CD14-positive monocyte (primary cell): Measurements from ENCODE around the gene BCAP29. TPM values are rescaled to one million over a fixed set of nuclear protein-coding genes. Genes with fewer than 3 reads are reported as not detected.

ENCODE experiments used
- DNase-seq, 3 donors: peaks; one replicate each; pipeline ENCODE4 v3.0.0-alpha.2; 2011 to 2022
- H2AFZ ChIP-seq: 2 replicates; pipeline ENCODE4 v1.6.0; 2012; ENCODE audit warnings: mild to moderate bottlenecking, low read depth, low read length, inconsistent platforms; ENCODE audit not compliant: insufficient read depth, poor library complexity, severe bottlenecking
- H3K27ac ChIP-seq, 2 donors: 1 replicate in 1 of 2; 2 replicates in 1 of 2; pipeline ENCODE4 v1.5.1; 2012 to 2013; ENCODE audit warnings: low read length in 2 of 2, control low read depth in 1 of 2, inconsistent platforms in 1 of 2, low read depth in 1 of 2, mild to moderate bottlenecking in 1 of 2
- H3K27me3 ChIP-seq, 2 donors: one replicate each; pipeline versions ENCODE4 v1.6.0 to v1.6.1; 2011 to 2013; ENCODE audit warnings: low read length in 2 of 2; ENCODE audit not compliant: control insufficient read depth in 2 of 2, insufficient read depth in 2 of 2
- H3K36me3 ChIP-seq, 2 donors: replicated peaks in 1 of 2; 1 replicate in 1 of 2; 2 replicates in 1 of 2; pipeline versions ENCODE4 v1.5.1 to v1.6.1; 2012 to 2013; ENCODE audit warnings: low read length in 2 of 2, control low read depth in 1 of 2, inconsistent platforms in 1 of 2, mild to moderate bottlenecking in 1 of 2; ENCODE audit not compliant: insufficient read depth in 2 of 2, control insufficient read depth in 1 of 2
- H3K4me1 ChIP-seq, 2 donors: 1 replicate in 1 of 2; 2 replicates in 1 of 2; pipeline versions ENCODE4 v1.5.1 to v1.6.1; 2012 to 2013; ENCODE audit warnings: low read length in 2 of 2, control low read depth in 1 of 2, inconsistent platforms in 1 of 2, mild to moderate bottlenecking in 1 of 2, moderate library complexity in 1 of 2; ENCODE audit not compliant: insufficient read depth in 2 of 2, control insufficient read depth in 1 of 2
- H3K4me2 ChIP-seq: replicated peaks from 2 replicates; pipeline ENCODE3; 2012; ENCODE audit warnings: low read length, moderate library complexity, mild to moderate bottlenecking; ENCODE audit not compliant: poor library complexity, severe bottlenecking; ENCODE audit errors: extremely low read depth
- H3K4me3 ChIP-seq, 3 experiments: fragments of 200-600 bp in 1 of 3; sonication (generic) in 1 of 3; replicated peaks in 1 of 3; 1 replicate in 2 of 3; 2 replicates in 1 of 3; pipeline ENCODE4 v1.5.1; 2011 to 2013; ENCODE audit warnings: low read length in 3 of 3, mild to moderate bottlenecking in 3 of 3, control low read depth in 2 of 3, low read depth in 2 of 3, inconsistent platforms in 1 of 3, moderate library complexity in 1 of 3
- H3K79me2 ChIP-seq: 2 replicates; pipeline ENCODE4 v1.6.0; 2012; ENCODE audit warnings: mild to moderate bottlenecking, control low read depth, inconsistent platforms, low read length, moderate library complexity; ENCODE audit not compliant: insufficient read depth
- H3K9ac ChIP-seq: 2 replicates; pipeline ENCODE4 v1.6.0; 2017; ENCODE audit warnings: low read length, mild to moderate bottlenecking; ENCODE audit not compliant: insufficient read depth, poor library complexity, severe bottlenecking
- H3K9me3 ChIP-seq, 2 donors: replicated peaks in 1 of 2; 1 replicate in 1 of 2; 2 replicates in 1 of 2; pipeline versions ENCODE4 v1.5.1 to v1.6.1; 2012 to 2013; ENCODE audit warnings: low read length in 2 of 2, control low read depth in 1 of 2; ENCODE audit not compliant: control insufficient read depth in 1 of 2, insufficient read depth in 1 of 2
- H4K20me1 ChIP-seq: 2 replicates; pipeline ENCODE4 v1.6.0; 2012; ENCODE audit warnings: mild to moderate bottlenecking, low read length, control low read depth, moderate library complexity; ENCODE audit not compliant: insufficient read depth
- H3K27ac Mint-ChIP-seq, 7 donors: one replicate each; pipeline ENCODE4 v1.8.0; 2020; ENCODE audit warnings: mild to moderate bottlenecking in 7 of 7, mixed read lengths in 7 of 7, moderate library complexity in 6 of 7, inconsistent platforms in 2 of 7
- H3K27me3 Mint-ChIP-seq, 3 donors: one replicate each; pipeline ENCODE4 v1.8.0; 2021 to 2022; ENCODE audit warnings: low read depth in 3 of 3, mild to moderate bottlenecking in 3 of 3, mixed read lengths in 3 of 3, moderate library complexity in 3 of 3, inconsistent platforms in 1 of 3
- H3K36me3 Mint-ChIP-seq, 2 donors: one replicate each; pipeline ENCODE4 v1.8.0; 2020; ENCODE audit warnings: mixed read lengths in 2 of 2, inconsistent platforms in 1 of 2, mild to moderate bottlenecking in 1 of 2
- H3K4me1 Mint-ChIP-seq: one replicate; pipeline ENCODE4 v1.8.0; 2020; ENCODE audit warnings: mild to moderate bottlenecking, mixed read lengths
- H3K4me3 Mint-ChIP-seq, 2 donors: one replicate each; pipeline ENCODE4 v1.8.0; 2020; ENCODE audit warnings: mild to moderate bottlenecking in 2 of 2, mixed read lengths in 2 of 2, moderate library complexity in 1 of 2
- H3K9me3 Mint-ChIP-seq, 7 donors: one replicate each; pipeline ENCODE4 v1.8.0; 2020 to 2022; ENCODE audit warnings: mixed read lengths in 7 of 7, mild to moderate bottlenecking in 6 of 7, moderate library complexity in 6 of 7, inconsistent platforms in 2 of 7
- CTCF ChIP-seq: fragments of 200-600 bp; IDR thresholded peaks from one replicate; pipeline ENCODE4 v1.8.0; 2022; ENCODE audit warnings: antibody characterized with exemption, mild to moderate bottlenecking
- WGBS: methylation state at CpG from one replicate; pipeline ENCODE4 v1.1.5; 2013; ENCODE audit warnings: missing lambda C conversion rate; ENCODE audit not compliant: insufficient coverage; 5-methylcytosine and 5-hydroxymethylcytosine counted together
- intact Hi-C, 2 donors: fragments of 100-400 bp; cut with micrococcal nuclease; formaldehyde crosslinking; loops; one replicate each; pipeline versions ENCODE4 v1.15.0 to v1.15.1; 2023
- polyA plus RNA-seq, 3 donors: library from polyadenylated mRNA; depleted of rRNA in 1 of 3; unstranded in 2 of 3; stranded (reverse) in 1 of 3; fragments of 300-500 nt in 2 of 3; fragments of >200 nt in 1 of 3; fragmentation: Illumina TruSeq in 2 of 3; gene quantifications; 1 replicate in 2 of 3; 2 replicates in 1 of 3; pipeline ENCODE4 v1.2.3, GENCODE V29; 2012 to 2021

Gene BCAP29
- polyA plus RNA-seq, 3 donors, result 35.2 to 76.0 (median 58.8) TPM

DNA sequence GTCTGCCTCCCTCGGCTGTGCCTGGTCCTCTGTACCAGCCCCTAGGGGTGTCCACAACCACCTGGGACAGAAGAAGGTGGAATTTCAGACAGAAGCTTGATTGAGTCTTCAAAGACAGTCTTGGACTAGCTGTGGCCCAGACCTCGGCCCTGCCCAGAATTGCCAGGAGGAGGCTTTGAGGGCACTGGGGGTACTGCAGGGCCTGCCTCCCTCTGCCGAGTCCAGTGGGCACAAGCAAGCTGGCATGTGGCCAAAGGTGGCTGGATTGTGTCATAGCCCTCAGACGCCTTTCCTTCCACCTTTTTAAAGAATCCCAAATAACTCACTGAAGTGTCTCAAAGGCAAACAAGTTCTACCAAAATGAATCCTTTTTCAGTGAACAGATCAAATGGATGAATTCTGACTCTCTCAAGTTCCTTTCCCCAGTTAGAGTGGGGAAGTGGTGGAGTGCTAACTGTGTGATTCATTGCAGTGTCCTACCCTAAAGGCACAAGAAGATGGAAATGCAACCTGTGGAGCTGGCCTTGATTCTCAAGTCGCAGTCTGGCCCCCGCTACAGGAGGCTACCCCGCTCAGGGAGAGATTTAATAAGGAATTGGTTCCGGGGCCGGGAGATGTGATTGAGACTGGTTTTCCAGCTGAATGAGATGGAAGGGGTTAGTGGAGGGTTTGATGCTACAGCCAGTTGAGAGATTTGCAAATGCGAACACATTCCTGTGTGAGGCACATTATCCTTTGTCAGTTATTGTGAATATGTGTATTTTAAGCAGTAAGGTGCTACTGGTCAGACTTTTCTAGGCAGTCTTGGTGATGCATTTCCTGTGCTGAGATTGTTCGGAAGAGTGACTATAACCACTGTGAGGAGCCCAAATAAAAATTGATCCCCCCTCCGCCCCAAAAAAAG is 51.8 kb downstream of the BCAP29 start:
- no peak overlapping the region for H3K4me3 ChIP-seq
- H3K27me3 ChIP-seq, result no peaks in the 10 kb centered on the region
- H4K20me1 ChIP-seq, result no peaks in the 10 kb centered on the region
- Mint-ChIP-seq H3K27ac (peak overlapping the region in 2 of 7 donors; percentile 14 to 73), H3K27me3 (peaks cover 1 to 2% (median 2%) of the 10 kb centered on the region in 3 donors), H3K9me3 (peaks cover 0 to 5% (median 1%) of the 10 kb centered on the region in 7 donors), H3K4me1 (peaks cover 27% of the 10 kb centered on the region), H3K4me3 (no peak overlapping the region), H3K36me3 (peaks cover 4 to 5% of the 10 kb centered on the region in 2 donors)
- no peak for DNase-seq
- intact Hi-C loops, result no loop called here
- H3K9me3 ChIP-seq, result no peaks in the 10 kb centered on the region
- no peak overlapping the region for H3K9ac ChIP-seq
- no peak overlapping the region for H2AFZ ChIP-seq
- 85% methylated on average over 9 of the region's 12 CpGs for WGBS
- H3K4me2 ChIP-seq, result no peak overlapping the region
- no peaks in the 10 kb centered on the region for H3K36me3 ChIP-seq
- H3K4me1 ChIP-seq, result peaks cover 11 to 16% of the 10 kb centered on the region in 2 donors
- H3K79me2 ChIP-seq, result no peaks in the 10 kb centered on the region
- no peak overlapping the region for H3K27ac ChIP-seq
- TF ChIP-seq CTCF, result no peak

GRCh38 chr7:107632492-107632865 is 52.4 kb downstream of the BCAP29 start:
- Histone ChIP-seq H2AFZ (no peak overlapping the region), H3K36me3 (no peaks in the 10 kb centered on the region), H3K27ac (no peak overlapping the region), H3K27me3 (no peaks in the 10 kb centered on the region), H3K9me3 (no peaks in the 10 kb centered on the region), H3K4me2 (no peak overlapping the region), H3K9ac (no peak overlapping the region), H3K4me1 (peaks cover 11 to 16% of the 10 kb centered on the region in 2 donors), H3K79me2 (no peaks in the 10 kb centered on the region), H4K20me1 (no peaks in the 10 kb centered on the region), H3K4me3 (no peak overlapping the region)
- no peak for TF ChIP-seq CTCF
- H3K27me3 Mint-ChIP-seq, result peaks cover 1 to 2% (median 2%) of the 10 kb centered on the region in 3 donors
- peaks cover 27% of the 10 kb centered on the region for H3K4me1 Mint-ChIP-seq
- WGBS, result 100% methylated on average over 2 of the region's 2 CpGs
- H3K9me3 Mint-ChIP-seq, result peaks cover 0 to 3% (median 0%) of the 10 kb centered on the region in 7 donors
- intact Hi-C loops, result no loop called here
- H3K4me3 Mint-ChIP-seq, result no peak overlapping the region
- peaks cover 4 to 5% of the 10 kb centered on the region in 2 donors for H3K36me3 Mint-ChIP-seq
- DNase-seq, result no peak
- no peak overlapping the region for H3K27ac Mint-ChIP-seq
